GM18526 (cell line): ENCODE data around the gene CPEB3.

Experiments
- POLR2A ChIP-seq: IDR thresholded peaks from 3 replicates; pipeline ENCODE4 v1.6.1; 2011; ENCODE audit not compliant: insufficient read length; ENCODE audit errors: extremely low read depth

The CPEB3 gene

DNA sequence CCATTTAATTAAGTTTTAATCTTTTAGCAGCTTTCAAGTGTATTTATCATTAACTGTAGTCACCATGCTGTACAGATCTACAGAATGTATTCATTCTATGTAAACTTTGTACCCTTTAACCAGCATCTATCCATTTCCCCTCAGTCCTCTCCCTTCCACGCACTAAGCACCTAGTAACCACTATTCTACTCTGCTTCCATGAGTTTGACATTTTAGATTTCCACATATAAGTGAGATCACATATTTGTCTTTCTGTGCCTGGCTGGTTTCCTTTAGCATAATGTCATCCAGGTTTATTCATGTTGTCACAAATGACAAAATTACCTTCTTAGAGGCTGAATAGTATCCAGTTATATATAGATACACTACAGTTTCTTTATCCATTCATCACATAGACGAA, 287.6 kb downstream of the CPEB3 start:
- TF ChIP-seq POLR2A: no peak

DNA sequence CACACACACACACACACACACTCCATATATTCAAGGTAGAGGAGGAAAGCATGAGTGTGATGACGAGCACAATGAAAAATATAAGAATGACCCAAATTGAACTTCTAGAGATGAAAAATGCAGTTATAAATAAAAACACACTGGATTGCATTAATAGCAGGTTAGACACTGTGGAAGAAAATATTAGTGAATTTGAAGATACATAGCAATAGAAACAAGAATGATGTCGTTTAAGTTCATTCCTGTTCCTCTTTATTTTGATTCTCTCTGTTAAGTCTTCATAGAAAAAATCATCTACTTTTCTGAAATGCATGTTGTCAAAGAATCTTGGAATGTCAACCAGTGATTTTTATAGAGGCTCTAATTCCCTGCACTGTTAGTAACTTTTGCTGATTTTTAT, 288.9 kb downstream of the CPEB3 start:
- TF ChIP-seq POLR2A: no peak

DNA sequence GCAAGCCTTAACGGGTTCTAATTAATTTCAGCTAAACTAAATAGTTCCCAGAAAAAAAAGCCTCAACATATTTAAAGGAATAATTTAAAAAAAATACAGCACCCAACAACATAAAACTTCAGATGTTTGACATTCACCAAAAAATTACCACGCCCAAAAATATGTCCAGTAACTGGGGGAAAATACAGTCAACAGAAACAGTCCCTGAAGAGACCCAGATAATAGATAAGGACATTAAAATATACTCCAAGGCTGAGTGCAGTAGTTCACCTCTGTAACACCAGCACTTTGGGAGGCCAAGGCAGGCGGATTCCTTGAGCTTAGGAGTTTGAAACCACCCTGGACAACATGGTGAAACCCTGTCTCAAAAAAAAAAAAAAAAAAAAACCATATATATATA, 289.3 kb downstream of the CPEB3 start:
- no peak for TF ChIP-seq POLR2A
